ENCODE results near the gene GMCL1.

- no peak for TF ChIP-seq POLR2A (conservative IDR thresholded peaks at IDR 0.05)
- no peak for TF ChIP-seq NBN (IDR thresholded peaks at IDR 0.05; ENCODE audit: low read depth)
- no peak for TF ChIP-seq CTCF (IDR thresholded peaks at IDR 0.05 in 2 of 3, conservative IDR thresholded peaks at IDR 0.05 in 1 of 3; ENCODE audit: insufficient read depth in 2 of 3, low read depth in 1 of 3, low read length in 3 of 3)
- no peak for TF ChIP-seq POLR3A (IDR thresholded peaks at IDR 0.05; ENCODE audit: borderline replicate concordance, extremely low read depth, insufficient read depth, insufficient read length)
Observed at GRCh38 chr2:69858261-69858660, 28.8 kb downstream of the GMCL1 start.
